ENCODE data around the gene CPPED1.

DNA sequence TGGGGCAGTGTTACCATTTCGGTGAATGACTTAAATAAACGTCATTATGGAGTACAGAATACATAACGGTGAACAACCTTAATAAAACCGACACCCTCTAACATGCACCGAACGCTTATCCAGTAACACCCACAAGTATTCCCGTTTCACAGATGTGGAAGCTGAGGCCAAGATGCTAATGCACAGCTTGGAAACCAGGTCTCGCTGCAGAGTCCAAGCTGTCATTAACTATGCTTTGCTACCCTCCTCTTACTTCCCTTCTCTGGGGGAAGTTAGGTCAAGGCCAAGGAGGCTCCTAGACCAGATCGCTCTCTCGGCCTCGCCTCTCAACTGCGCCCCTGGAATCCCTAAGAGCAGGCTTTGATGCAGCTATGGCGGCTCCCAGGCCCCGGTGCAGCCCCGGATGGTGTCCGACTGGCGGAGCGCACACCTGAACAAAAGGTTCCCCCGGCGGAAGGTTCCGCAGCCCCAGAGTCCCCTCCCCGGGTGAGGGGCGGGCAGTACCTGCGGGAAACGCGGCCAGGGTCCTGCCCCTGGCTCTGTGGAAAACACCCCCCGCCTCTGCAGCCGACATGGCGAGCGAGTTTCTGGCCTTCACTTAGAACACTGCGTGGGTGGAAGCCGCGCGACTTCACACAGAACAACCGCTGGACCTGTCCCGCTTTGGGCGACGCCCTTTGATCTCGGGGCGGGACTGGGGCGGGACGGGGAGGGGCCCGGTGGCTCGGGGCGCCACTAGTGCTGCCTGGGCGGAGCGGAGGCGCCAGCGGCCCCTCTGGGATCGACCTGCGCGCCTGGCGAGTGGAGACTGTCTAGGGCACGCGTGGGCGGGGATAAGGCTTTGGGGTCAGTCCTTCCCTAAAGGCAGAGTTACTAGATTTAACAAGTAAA, at the start of gene CPPED1:
- TF ChIP-seq, protein P1, sequence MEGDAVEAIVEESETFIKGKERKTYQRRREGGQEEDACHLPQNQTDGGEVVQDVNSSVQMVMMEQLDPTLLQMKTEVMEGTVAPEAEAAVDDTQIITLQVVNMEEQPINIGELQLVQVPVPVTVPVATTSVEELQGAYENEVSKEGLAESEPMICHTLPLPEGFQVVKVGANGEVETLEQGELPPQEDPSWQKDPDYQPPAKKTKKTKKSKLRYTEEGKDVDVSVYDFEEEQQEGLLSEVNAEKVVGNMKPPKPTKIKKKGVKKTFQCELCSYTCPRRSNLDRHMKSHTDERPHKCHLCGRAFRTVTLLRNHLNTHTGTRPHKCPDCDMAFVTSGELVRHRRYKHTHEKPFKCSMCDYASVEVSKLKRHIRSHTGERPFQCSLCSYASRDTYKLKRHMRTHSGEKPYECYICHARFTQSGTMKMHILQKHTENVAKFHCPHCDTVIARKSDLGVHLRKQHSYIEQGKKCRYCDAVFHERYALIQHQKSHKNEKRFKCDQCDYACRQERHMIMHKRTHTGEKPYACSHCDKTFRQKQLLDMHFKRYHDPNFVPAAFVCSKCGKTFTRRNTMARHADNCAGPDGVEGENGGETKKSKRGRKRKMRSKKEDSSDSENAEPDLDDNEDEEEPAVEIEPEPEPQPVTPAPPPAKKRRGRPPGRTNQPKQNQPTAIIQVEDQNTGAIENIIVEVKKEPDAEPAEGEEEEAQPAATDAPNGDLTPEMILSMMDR (IDR thresholded peaks at IDR 0.05), result no peak
- TF ChIP-seq POLR2A (IDR thresholded peaks at IDR 0.05), result no peak
